K562 (cell line): ENCODE measurements around the gene FAM83E. TPM values are rescaled to one million over a fixed set of nuclear protein-coding genes. Genes with fewer than 3 reads are reported as not detected.

Experiments
- CBX2 ChIP-seq: fragments of 200-600 bp; sonication (generic); IDR thresholded peaks from one replicate; pipeline ENCODE4 v1.6.1; 2012; ENCODE audit warnings: mild to moderate bottlenecking, low read length, inconsistent platforms; ENCODE audit not compliant: insufficient read depth, poor library complexity, severe bottlenecking
- CREB1 ChIP-seq, 2 experiments: sonication (generic) in 1 of 2; formaldehyde crosslinking in 1 of 2; IDR thresholded peaks; 2 replicates each; pipeline versions ENCODE4 v1.6.1 to v1.8.0; 2012 to 2022; ENCODE audit warnings: inconsistent platforms in 1 of 2, mild to moderate bottlenecking in 1 of 2, missing genetic modification reagents in 1 of 2, moderate library complexity in 1 of 2
- GATA2 ChIP-seq: sonication (generic); formaldehyde crosslinking; IDR thresholded peaks from 2 replicates; pipeline ENCODE4 v1.4.0; 2020; ENCODE audit warnings: mild to moderate bottlenecking, missing genetic modification reagents
- HDAC6 ChIP-seq: IDR thresholded peaks from 2 replicates; pipeline ENCODE4 v1.6.1; 2012; ENCODE audit warnings: low read depth, mild to moderate bottlenecking, control low read depth, inconsistent platforms, low read length, moderate library complexity
- HDGF ChIP-seq: fragments of 450-650 bp; IDR thresholded peaks from 2 replicates; pipeline ENCODE4 v1.6.1; 2016
- HMBOX1 ChIP-seq: sonication (generic); IDR thresholded peaks from 2 replicates; pipeline ENCODE4 v1.6.1; 2016
- NFATC3 ChIP-seq: fragments of 450-650 bp; IDR thresholded peaks from 2 replicates; pipeline ENCODE4 v1.6.1; 2017; ENCODE audit warnings: mild to moderate bottlenecking
- PTRF ChIP-seq: fragments of 450-650 bp; IDR thresholded peaks from 2 replicates; pipeline ENCODE4 v1.6.1; 2016; ENCODE audit warnings: mild to moderate bottlenecking, missing genetic modification characterization, missing compliant biosample characterization
- RBM15 ChIP-seq: fragments of 200-400 bp; formaldehyde crosslinking; IDR thresholded peaks from 2 replicates; pipeline ENCODE4 v1.6.1; 2018; ENCODE audit warnings: mild to moderate bottlenecking, low read length, moderate library complexity; ENCODE audit not compliant: insufficient read depth
- SMARCA4 ChIP-seq: fragments of 450-650 bp; IDR thresholded peaks from 2 replicates; pipeline ENCODE4 v1.6.1; 2016
- TAF1 ChIP-seq: IDR thresholded peaks from 2 replicates; pipeline ENCODE4 v1.6.1; 2011; ENCODE audit warnings: mild to moderate bottlenecking, low read length, moderate library complexity; ENCODE audit not compliant: insufficient read depth, control insufficient read depth, severe bottlenecking; ENCODE audit errors: extremely low read depth
- TAF7 ChIP-seq: fragments of 450-650 bp; IDR thresholded peaks from 2 replicates; pipeline ENCODE4 v1.6.1; 2016; ENCODE audit warnings: missing genetic modification characterization, missing compliant biosample characterization
- U2AF2 ChIP-seq: fragments of 200-400 bp; formaldehyde crosslinking; optimal IDR thresholded peaks from 2 replicates; pipeline ENCODE3; 2017; ENCODE audit warnings: low read depth, mild to moderate bottlenecking, low read length
- XRCC5 ChIP-seq: fragments of 200-400 bp; formaldehyde crosslinking; IDR thresholded peaks from 2 replicates; pipeline ENCODE4 v1.6.1; 2017; ENCODE audit warnings: low read depth, mild to moderate bottlenecking, low read length
- ZNF146 ChIP-seq: IDR thresholded peaks from one replicate; pipeline ENCODE4 v1.6.1; 2018; ENCODE audit warnings: missing compliant biosample characterization; ENCODE audit not compliant: unreplicated experiment
- ZNF764 ChIP-seq: fragments of 250-450 bp; sonication (Bioruptor Pico); IDR thresholded peaks from 2 replicates; pipeline ENCODE4 v1.4.0; 2020; ENCODE audit warnings: low read depth, mild to moderate bottlenecking, moderate library complexity
- ZSCAN32 ChIP-seq: fragments of 450-650 bp; formaldehyde crosslinking; IDR thresholded peaks from 2 replicates; pipeline ENCODE4 v1.4.0; 2020; ENCODE audit warnings: mild to moderate bottlenecking, moderate library complexity
- polyA plus RNA-seq, 8 experiments: library from polyadenylated mRNA; depleted of rRNA in 4 of 8; stranded (reverse) in 5 of 8; unstranded in 3 of 8; fragments of >200 nt; fragmentation: Nextera tagmentation in 2 of 8; fragmentation: Illumina TruSeq in 1 of 8; extraction: Ambion mirVana in 2 of 8; extraction: Trizol in 1 of 8; gene quantifications; 2 replicates each; pipeline versions ENCODE4 v1.2.1 to v1.2.3, GENCODE V29; 2011 to 2014; ENCODE audit warnings: inconsistent platforms in 1 of 8, missing spikeins in 1 of 8
- total RNA-seq, 7 experiments: library from RNA; depleted of rRNA in 6 of 7; stranded (reverse); fragments of >200 nt in 6 of 7; fragmentation: Illumina TruSeq in 2 of 7; extraction: Trizol in 2 of 7; gene quantifications; 2 replicates each; pipeline versions ENCODE4 v1.2.1 to v1.2.3, GENCODE V29; 2011 to 2021; ENCODE audit warnings: low replicate concordance in 1 of 7
- TF ChIP-seq, protein P1 (sequence below): IDR thresholded peaks from 2 replicates; pipeline ENCODE4 v1.6.1; 2011; ENCODE audit not compliant: insufficient read length; ENCODE audit errors: extremely low read depth
- TF ChIP-seq, protein P2 (sequence below): sonication (generic); formaldehyde crosslinking; IDR thresholded peaks from 2 replicates; pipeline ENCODE4 v1.8.1; 2023; ENCODE audit warnings: mild to moderate bottlenecking, missing genetic modification reagents
- TF ChIP-seq, protein P3 (sequence below), 2 experiments: fragments of 450-650 bp; IDR thresholded peaks; 2 replicates each; pipeline ENCODE4 v1.6.1; 2016
- TF ChIP-seq, protein P4 (sequence below): IDR thresholded peaks from 2 replicates; pipeline ENCODE4 v1.6.1; 2011; ENCODE audit warnings: borderline replicate concordance, low read depth, mild to moderate bottlenecking, moderate library complexity, low read length; ENCODE audit not compliant: insufficient read depth, poor library complexity, severe bottlenecking

Gene FAM83E
- total and polyA plus RNA-seq, 9 of the 15 experiments (the other 6 are each of a cell fraction or from before 2014, with no cell fraction given), result 0.15 to 0.87 (median 0.29) TPM; not detected in 4

- TF ChIP-seq, protein P1, sequence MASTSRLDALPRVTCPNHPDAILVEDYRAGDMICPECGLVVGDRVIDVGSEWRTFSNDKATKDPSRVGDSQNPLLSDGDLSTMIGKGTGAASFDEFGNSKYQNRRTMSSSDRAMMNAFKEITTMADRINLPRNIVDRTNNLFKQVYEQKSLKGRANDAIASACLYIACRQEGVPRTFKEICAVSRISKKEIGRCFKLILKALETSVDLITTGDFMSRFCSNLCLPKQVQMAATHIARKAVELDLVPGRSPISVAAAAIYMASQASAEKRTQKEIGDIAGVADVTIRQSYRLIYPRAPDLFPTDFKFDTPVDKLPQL, result no peak
- TF ChIP-seq ZSCAN32 (CRISPR knock-in tag) (no peak), ZNF146 (CRISPR knock-in tag) (no peak), HMBOX1 (peak; percentile 93), SMARCA4 (peak; percentile 61; the same call in 1 of the 2 replicates), XRCC5 (peak; percentile 28; the same call in 1 of the 2 replicates), PTRF (tag) (no peak), CBX2 (no peak), CREB1 (IDR thresholded peaks at IDR 0.05) (peak; percentile 97), CREB1 (CRISPR knock-in tag; IDR thresholded peaks at IDR 0.05) (peak; percentile 100), HDGF (peak; percentile 97; the same call in 1 of the 2 replicates), RBM15 (no peak), TAF1 (peak; percentile 99), HDAC6 (no peak), TAF7 (tag) (peak; percentile 99), ZNF764 (CRISPR knock-in tag) (no peak), NFATC3 (no peak), GATA2 (CRISPR knock-in tag) (peak; percentile 60; the same call in 1 of the 2 replicates), U2AF2 (no peak)
- TF ChIP-seq, protein P2, sequence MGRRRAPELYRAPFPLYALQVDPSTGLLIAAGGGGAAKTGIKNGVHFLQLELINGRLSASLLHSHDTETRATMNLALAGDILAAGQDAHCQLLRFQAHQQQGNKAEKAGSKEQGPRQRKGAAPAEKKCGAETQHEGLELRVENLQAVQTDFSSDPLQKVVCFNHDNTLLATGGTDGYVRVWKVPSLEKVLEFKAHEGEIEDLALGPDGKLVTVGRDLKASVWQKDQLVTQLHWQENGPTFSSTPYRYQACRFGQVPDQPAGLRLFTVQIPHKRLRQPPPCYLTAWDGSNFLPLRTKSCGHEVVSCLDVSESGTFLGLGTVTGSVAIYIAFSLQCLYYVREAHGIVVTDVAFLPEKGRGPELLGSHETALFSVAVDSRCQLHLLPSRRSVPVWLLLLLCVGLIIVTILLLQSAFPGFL (CRISPR knock-in tag), result no peak
- TF ChIP-seq, protein P3, sequence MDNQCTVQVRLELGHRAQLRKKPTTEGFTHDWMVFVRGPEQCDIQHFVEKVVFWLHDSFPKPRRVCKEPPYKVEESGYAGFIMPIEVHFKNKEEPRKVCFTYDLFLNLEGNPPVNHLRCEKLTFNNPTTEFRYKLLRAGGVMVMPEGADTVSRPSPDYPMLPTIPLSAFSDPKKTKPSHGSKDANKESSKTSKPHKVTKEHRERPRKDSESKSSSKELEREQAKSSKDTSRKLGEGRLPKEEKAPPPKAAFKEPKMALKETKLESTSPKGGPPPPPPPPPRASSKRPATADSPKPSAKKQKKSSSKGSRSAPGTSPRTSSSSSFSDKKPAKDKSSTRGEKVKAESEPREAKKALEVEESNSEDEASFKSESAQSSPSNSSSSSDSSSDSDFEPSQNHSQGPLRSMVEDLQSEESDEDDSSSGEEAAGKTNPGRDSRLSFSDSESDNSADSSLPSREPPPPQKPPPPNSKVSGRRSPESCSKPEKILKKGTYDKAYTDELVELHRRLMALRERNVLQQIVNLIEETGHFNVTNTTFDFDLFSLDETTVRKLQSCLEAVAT (IDR thresholded peaks at IDR 0.05), result peak; percentile 64 to 93; a peak in 3 of 4 replicates
- TF ChIP-seq, protein P4, sequence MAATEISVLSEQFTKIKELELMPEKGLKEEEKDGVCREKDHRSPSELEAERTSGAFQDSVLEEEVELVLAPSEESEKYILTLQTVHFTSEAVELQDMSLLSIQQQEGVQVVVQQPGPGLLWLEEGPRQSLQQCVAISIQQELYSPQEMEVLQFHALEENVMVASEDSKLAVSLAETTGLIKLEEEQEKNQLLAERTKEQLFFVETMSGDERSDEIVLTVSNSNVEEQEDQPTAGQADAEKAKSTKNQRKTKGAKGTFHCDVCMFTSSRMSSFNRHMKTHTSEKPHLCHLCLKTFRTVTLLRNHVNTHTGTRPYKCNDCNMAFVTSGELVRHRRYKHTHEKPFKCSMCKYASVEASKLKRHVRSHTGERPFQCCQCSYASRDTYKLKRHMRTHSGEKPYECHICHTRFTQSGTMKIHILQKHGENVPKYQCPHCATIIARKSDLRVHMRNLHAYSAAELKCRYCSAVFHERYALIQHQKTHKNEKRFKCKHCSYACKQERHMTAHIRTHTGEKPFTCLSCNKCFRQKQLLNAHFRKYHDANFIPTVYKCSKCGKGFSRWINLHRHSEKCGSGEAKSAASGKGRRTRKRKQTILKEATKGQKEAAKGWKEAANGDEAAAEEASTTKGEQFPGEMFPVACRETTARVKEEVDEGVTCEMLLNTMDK, result no peak
These were observed 4.2 kb upstream of the FAM83E start, which contains the start of the genes RPL18 and SPHK2 (continued) for GRCh38 chr19:48618916-48619691.
